ENCODE results near the gene GUCY2D. TPM values are rescaled to one million over a fixed set of nuclear protein-coding genes. Genes with fewer than 3 reads are reported as not detected.

The GUCY2D gene
- total RNA-seq, 1 experiment from 2014 or later: not detected

- no peak for DNase-seq (ENCODE audit: low spot score)
Observed at GRCh38 chr17:8063761-8064534, 61.5 kb downstream of the GUCY2D start.

DNA sequence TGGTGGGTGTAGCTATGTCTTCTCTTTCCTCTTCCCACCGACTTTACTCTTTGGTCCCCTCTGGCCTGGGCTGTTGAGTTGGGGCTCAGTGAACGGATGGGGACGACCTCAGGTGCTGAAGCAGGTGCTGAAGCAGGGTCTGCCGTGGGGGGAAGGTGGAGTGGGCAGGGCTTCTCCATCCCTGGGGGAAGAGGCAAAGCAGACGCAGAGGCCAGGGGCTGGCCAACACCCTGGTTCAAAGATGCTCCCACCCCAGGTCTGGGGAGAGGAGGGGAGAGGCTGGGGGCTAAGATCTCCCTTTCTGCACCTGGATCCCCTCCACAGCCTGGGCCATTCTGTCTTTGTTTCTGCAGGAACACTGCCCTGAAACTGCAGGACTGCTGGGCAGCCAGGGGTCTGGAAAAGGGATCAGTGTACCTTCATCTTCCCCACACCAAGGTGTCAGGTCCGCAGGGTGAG, 62.2 kb downstream of the GUCY2D start:
- no peak for DNase-seq (ENCODE audit: low spot score)

DNA sequence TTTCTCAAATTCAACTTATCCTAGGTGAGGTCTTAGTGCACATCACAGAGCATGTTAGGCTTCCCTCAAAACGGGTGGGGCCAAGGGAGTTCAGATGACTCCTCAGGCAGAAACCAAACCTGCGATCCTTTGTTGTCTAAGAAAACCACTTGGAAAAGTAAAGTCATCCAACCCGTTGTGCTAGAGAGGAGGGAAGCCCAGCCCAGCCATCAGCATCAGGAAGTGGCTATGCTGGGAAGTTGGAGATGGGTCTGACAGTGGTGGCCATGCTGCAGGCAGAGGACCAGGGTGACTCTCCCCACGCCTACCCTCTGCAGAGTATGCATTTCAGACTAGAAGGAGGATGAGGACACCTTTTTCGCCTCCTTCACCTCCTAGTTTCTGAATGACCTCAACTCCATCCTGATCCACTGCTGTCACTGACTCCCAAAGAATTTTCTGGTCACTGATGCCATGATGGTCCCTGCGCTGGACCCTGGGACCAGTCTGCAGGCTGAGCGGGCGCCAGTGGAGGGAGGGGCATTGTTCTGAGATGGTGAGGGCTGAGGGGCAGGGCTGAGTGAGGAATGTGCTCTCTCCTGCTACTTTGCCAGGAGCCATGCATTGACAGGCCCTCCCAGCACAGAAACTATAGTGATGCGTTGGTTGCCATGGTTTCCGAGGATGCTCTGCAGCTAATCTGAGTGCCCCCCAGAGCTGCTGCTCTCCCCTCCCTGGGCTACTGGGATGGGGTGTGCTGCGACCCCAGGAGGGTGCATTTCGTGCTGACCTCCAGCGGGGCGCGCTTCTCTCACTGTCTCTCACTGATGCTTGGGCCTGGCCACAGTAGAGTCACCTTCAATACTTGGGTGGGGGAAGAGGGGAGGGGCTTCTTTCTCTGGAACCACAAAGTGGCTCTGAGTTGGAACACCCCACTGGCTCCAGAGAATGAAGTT, 64.7 kb downstream of the GUCY2D start:
- DNase-seq (ENCODE audit: low spot score): no peak

GRCh38 chr17:8067806-8068205, 65.4 kb downstream of the GUCY2D start:
- DNase-seq (ENCODE audit: low spot score): no peak

DNA sequence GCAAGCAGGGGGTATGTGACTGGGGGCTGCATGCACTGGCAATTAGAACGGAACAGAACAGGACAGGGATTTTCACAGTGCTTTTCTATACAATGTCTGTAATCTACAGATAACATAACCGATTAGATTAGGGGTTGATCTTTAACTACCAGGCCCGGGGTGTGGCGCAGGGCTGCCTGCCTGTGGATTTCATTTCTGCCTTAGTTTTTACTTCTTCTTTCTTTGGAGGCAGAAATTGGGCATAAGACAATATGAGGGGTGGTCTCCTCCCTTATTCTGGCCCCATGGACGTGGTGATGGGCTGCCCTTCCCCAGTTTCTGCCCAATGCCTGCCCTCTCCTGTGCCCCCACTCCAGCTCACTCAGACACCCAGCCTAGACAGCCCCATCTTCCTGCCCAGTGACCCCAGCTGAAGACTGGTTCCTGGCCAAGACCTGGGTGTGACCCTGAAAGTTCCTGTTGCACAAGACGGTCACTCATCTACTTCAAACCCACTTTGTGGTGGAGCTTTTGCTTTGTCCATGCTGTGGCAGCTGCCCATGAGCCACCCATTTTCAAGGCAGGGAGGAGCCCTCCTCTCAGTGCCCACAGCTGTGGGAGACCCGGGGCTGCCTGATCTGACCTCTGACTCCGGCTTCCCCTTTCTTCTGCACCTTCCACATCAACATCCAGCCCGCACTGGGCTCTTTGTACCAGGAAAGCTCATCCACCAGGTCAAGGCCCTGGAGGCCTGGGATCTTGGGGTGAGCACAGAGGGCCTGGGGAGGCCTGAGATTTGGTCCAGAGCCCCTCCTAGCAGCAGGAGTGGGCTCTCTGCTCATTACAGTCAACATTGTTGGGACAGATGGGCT, 66.5 kb downstream of the GUCY2D start:
- no peak for DNase-seq (ENCODE audit: low spot score)

GRCh38 chr17:8069587-8069860, 67.1 kb downstream of the GUCY2D start:
- no peak for DNase-seq (ENCODE audit: low spot score)

Other genes starting within 250 kb of the GUCY2D start
- gene KDM6B, start 168.4 kb upstream of the GUCY2D start, total RNA-seq (2014; rRNA removed; shearing (Covaris generic)): 0.21 and 4.1 TPM in 2 replicates
- not detected in 2 replicates for gene TMEM88, start 147.5 kb upstream of the GUCY2D start, total RNA-seq (2014; rRNA removed; shearing (Covaris generic))
- gene NAA38, start 145.1 kb upstream of the GUCY2D start, total RNA-seq (2014; rRNA removed; shearing (Covaris generic)): 70.3 and 104 TPM in 2 replicates
- gene CYB5D1, start 144.6 kb upstream of the GUCY2D start, total RNA-seq (2014; rRNA removed; shearing (Covaris generic)): 4.0 and 7.5 TPM in 2 replicates
- gene CHD3, start 113.8 kb upstream of the GUCY2D start, total RNA-seq (2014; rRNA removed; shearing (Covaris generic)): 26.5 and 35.0 TPM in 2 replicates
- 1.1 and 3.6 TPM in 2 replicates for gene RNF227, start 86.3 kb upstream of the GUCY2D start, total RNA-seq (2014; rRNA removed; shearing (Covaris generic))
- 0.21 TPM in 1 of 2 replicates, not detected in the other for gene KCNAB3, start 72.8 kb upstream of the GUCY2D start, total RNA-seq (2014; rRNA removed; shearing (Covaris generic))
- 22.8 and 33.4 TPM in 2 replicates for gene TRAPPC1, start 70.7 kb upstream of the GUCY2D start, total RNA-seq (2014; rRNA removed; shearing (Covaris generic))
- 6.2 and 9.1 TPM in 2 replicates for gene CNTROB, start 70.4 kb upstream of the GUCY2D start, total RNA-seq (2014; rRNA removed; shearing (Covaris generic))
- not detected in 2 replicates for gene ALOX15B, start 36.4 kb downstream of the GUCY2D start, total RNA-seq (2014; rRNA removed; shearing (Covaris generic))
- gene ALOX12B, start 85.1 kb downstream of the GUCY2D start, total RNA-seq (2014; rRNA removed; shearing (Covaris generic)): not detected in 2 replicates
- gene ALOXE3, start 115.9 kb downstream of the GUCY2D start, total RNA-seq (2014; rRNA removed; shearing (Covaris generic)): not detected in 2 replicates
- gene HES7, start 121.5 kb downstream of the GUCY2D start, total RNA-seq (2014; rRNA removed; shearing (Covaris generic)): 0.14 TPM in 1 of 2 replicates, not detected in the other
- gene PER1, start 149.8 kb downstream of the GUCY2D start, total RNA-seq (2014; rRNA removed; shearing (Covaris generic)): 4.4 and 4.6 TPM in 2 replicates
- gene VAMP2, start 160.3 kb downstream of the GUCY2D start, total RNA-seq (2014; rRNA removed; shearing (Covaris generic)): 0.64 TPM in 2 replicates
- gene TMEM107, start 173.8 kb downstream of the GUCY2D start, total RNA-seq (2014; rRNA removed; shearing (Covaris generic)): 1.7 and 13.3 TPM in 2 replicates
- 0.62 and 0.68 TPM in 2 replicates for gene BORCS6, start 187.6 kb downstream of the GUCY2D start, total RNA-seq (2014; rRNA removed; shearing (Covaris generic))
- 33.4 and 50.5 TPM in 2 replicates for gene AURKB, start 208.0 kb downstream of the GUCY2D start, total RNA-seq (2014; rRNA removed; shearing (Covaris generic))
- gene CTC1, start 245.4 kb downstream of the GUCY2D start, total RNA-seq (2014; rRNA removed; shearing (Covaris generic)): 3.0 and 3.3 TPM in 2 replicates
- gene PFAS, start 246.7 kb downstream of the GUCY2D start, total RNA-seq (2014; rRNA removed; shearing (Covaris generic)): 13.5 and 18.4 TPM in 2 replicates

Data from H4 (cell line).